Sigmoid colon (tissue), 4 donors: Measurements from ENCODE around the gene CPXM2.

ENCODE experiments used
- CTCF ChIP-seq, 4 experiments: fragments of 450-650 bp in 3 of 4; fragments of 200-600 bp in 1 of 4; IDR thresholded peaks; one replicate each; pipeline ENCODE4 v1.5.1; 2016 to 2019; ENCODE audit warnings: antibody characterized with exemption in 4 of 4, mild to moderate bottlenecking in 3 of 4, moderate library complexity in 2 of 4
- EP300 ChIP-seq, 4 donors: sonication (generic); formaldehyde crosslinking; IDR thresholded peaks; one replicate each; pipeline ENCODE4 v1.6.1; 2017; ENCODE audit warnings: antibody characterized with exemption in 4 of 4
- POLR2A ChIP-seq, 2 donors: fragments of 450-650 bp; IDR thresholded peaks; one replicate each; pipeline ENCODE4 v1.6.1; 2016; ENCODE audit warnings: antibody characterized with exemption in 2 of 2, mild to moderate bottlenecking in 2 of 2, moderate library complexity in 2 of 2
- POLR2AphosphoS5 ChIP-seq, 4 donors: sonication (generic); formaldehyde crosslinking; IDR thresholded peaks; one replicate each; pipeline ENCODE4 v1.6.1; 2017; ENCODE audit warnings: antibody characterized with exemption in 4 of 4

GRCh38 chr10:123784646-123785045 is 107.0 kb downstream of the CPXM2 start:
- TF ChIP-seq CTCF (IDR thresholded peaks at IDR 0.05) = no peak
- TF ChIP-seq POLR2A (IDR thresholded peaks at IDR 0.05) = no peak
- TF ChIP-seq POLR2AphosphoS5 (IDR thresholded peaks at IDR 0.05) = no peak
- TF ChIP-seq EP300 (IDR thresholded peaks at IDR 0.05) = no peak
